SK-N-MC (cell line): ENCODE data around the gene HMCN1.

Experiments
- DNase-seq: peaks from one replicate; pipeline ENCODE4 v3.0.0-alpha.2; 2011; ENCODE audit warnings: low read depth, low spot score
- H3K27ac ChIP-seq: fragments of 200-600 bp; sonication (generic); 2 replicates; pipeline ENCODE4 v1.5.1; 2016; ENCODE audit warnings: mixed run types
- H3K36me3 ChIP-seq: fragments of 200-600 bp; sonication (generic); 2 replicates; pipeline ENCODE4 v1.6.1; 2017; ENCODE audit warnings: antibody characterized with exemption, low read length, mixed read lengths; ENCODE audit not compliant: insufficient read depth
- H3K4me3 ChIP-seq: fragments of 200-600 bp; sonication (generic); 2 replicates; pipeline ENCODE4 v1.5.1; 2016
- H3K9ac ChIP-seq: fragments of 200-600 bp; sonication (generic); 2 replicates; pipeline ENCODE4 v1.8.0; 2017; ENCODE audit warnings: mixed run types, mixed read lengths; ENCODE audit not compliant: insufficient read length
- H3K9me3 ChIP-seq: fragments of 200-600 bp; sonication (generic); 2 replicates; pipeline ENCODE4 v1.6.1; 2017; ENCODE audit warnings: low read depth, mild to moderate bottlenecking, antibody characterized with exemption, low read length, moderate library complexity, mixed read lengths
- EZH2 ChIP-seq: fragments of 200-600 bp; sonication (generic); IDR thresholded peaks from one replicate; pipeline ENCODE4 v1.6.1; 2017; ENCODE audit warnings: antibody characterized with exemption
- FOXP2 ChIP-seq: optimal IDR thresholded peaks from 2 replicates; pipeline ENCODE3; 2011; ENCODE audit warnings: mild to moderate bottlenecking, moderate library complexity; ENCODE audit not compliant: insufficient read depth; ENCODE audit errors: extremely low read length, control extremely low read depth
- POLR2AphosphoS5 ChIP-seq: IDR thresholded peaks from 2 replicates; pipeline ENCODE4 v1.6.1; 2012; ENCODE audit warnings: mild to moderate bottlenecking, low read depth, low read length, borderline replicate concordance

Gene HMCN1

GRCh38 chr1:185984113-185984836 lies 250.1 kb downstream of the HMCN1 start:
- peaks cover 51% of the 10 kb centered on the region for H3K36me3 ChIP-seq
- no peak overlapping the region for H3K27ac ChIP-seq
- TF ChIP-seq EZH2 (no peak), POLR2AphosphoS5 (no peak), FOXP2 (no peak)
- no peaks in the 10 kb centered on the region for H3K9me3 ChIP-seq
- no peak overlapping the region for H3K9ac ChIP-seq
- no peak overlapping the region for H3K4me3 ChIP-seq
- no peak for DNase-seq

GRCh38 chr1:185987611-185988321 lies 253.6 kb downstream of the HMCN1 start:
- no peak overlapping the region for H3K9ac ChIP-seq
- TF ChIP-seq EZH2 (no peak), FOXP2 (no peak), POLR2AphosphoS5 (no peak)
- H3K9me3 ChIP-seq, result no peaks in the 10 kb centered on the region
- H3K36me3 ChIP-seq, result peaks cover 60% of the 10 kb centered on the region
- peak overlapping the region; percentile 67 for H3K27ac ChIP-seq
- H3K4me3 ChIP-seq, result no peak overlapping the region
- DNase-seq, result no peak

GRCh38 chr1:185990565-185990964 lies 256.4 kb downstream of the HMCN1 start:
- Histone ChIP-seq H3K9ac (no peak overlapping the region), H3K9me3 (no peaks in the 10 kb centered on the region), H3K27ac (peak overlapping the region; percentile 14; the same call in 1 of the 2 replicates), H3K36me3 (peaks cover 65% of the 10 kb centered on the region), H3K4me3 (no peak overlapping the region)
- TF ChIP-seq POLR2AphosphoS5, result no peak
- no peak for TF ChIP-seq EZH2
- TF ChIP-seq FOXP2, result no peak
- DNase-seq, result no peak

- H3K36me3 ChIP-seq, result peaks cover 70% of the 10 kb centered on the region
- TF ChIP-seq FOXP2 (no peak), POLR2AphosphoS5 (no peak), EZH2 (no peak)
These were observed 257.1 kb downstream of the HMCN1 start for GRCh38 chr1:185991266-185991665.

GRCh38 chr1:185996211-185996610 lies 262.0 kb downstream of the HMCN1 start:
- Histone ChIP-seq H3K9me3 (no peaks in the 10 kb centered on the region), H3K4me3 (no peak overlapping the region), H3K36me3 (peaks cover 70% of the 10 kb centered on the region), H3K27ac (no peak overlapping the region), H3K9ac (no peak overlapping the region)
- no peak for DNase-seq
- TF ChIP-seq EZH2 (no peak), FOXP2 (no peak), POLR2AphosphoS5 (no peak)

More at GRCh38 chr1:185991266-185991665, 257.1 kb downstream of the HMCN1 start:
- DNase-seq, result no peak
- Histone ChIP-seq H3K9me3 (no peaks in the 10 kb centered on the region), H3K27ac (no peak overlapping the region), H3K4me3 (no peak overlapping the region), H3K9ac (no peak overlapping the region)

GRCh38 chr1:185998391-185998790 lies 264.2 kb downstream of the HMCN1 start:
- Histone ChIP-seq H3K27ac (no peak overlapping the region), H3K9ac (no peak overlapping the region), H3K9me3 (no peaks in the 10 kb centered on the region), H3K4me3 (no peak overlapping the region), H3K36me3 (peaks cover 66% of the 10 kb centered on the region)
- no peak for DNase-seq
- no peak for TF ChIP-seq EZH2
- TF ChIP-seq POLR2AphosphoS5, result no peak
- no peak for TF ChIP-seq FOXP2

- no peak overlapping the region for H3K9ac ChIP-seq
- DNase-seq, result no peak
- peak overlapping the region; percentile 65; the same call in 1 of the 2 replicates for H3K27ac ChIP-seq
- H3K36me3 ChIP-seq, result peaks cover 42% of the 10 kb centered on the region
- TF ChIP-seq EZH2 (no peak), FOXP2 (no peak), POLR2AphosphoS5 (no peak)
- no peak overlapping the region for H3K4me3 ChIP-seq
- no peaks in the 10 kb centered on the region for H3K9me3 ChIP-seq
These were observed 268.2 kb downstream of the HMCN1 start for GRCh38 chr1:186002406-186002805.

GRCh38 chr1:186009039-186009737 lies 275.0 kb downstream of the HMCN1 start:
- Histone ChIP-seq H3K4me3 (0 out of 2 replicates have a peak overlapping the region, but pooled peaks have one; percentile 7), H3K27ac (peak overlapping the region; percentile 59; the same call in 1 of the 2 replicates), H3K36me3 (peaks cover 26% of the 10 kb centered on the region), H3K9ac (no peak overlapping the region), H3K9me3 (no peaks in the 10 kb centered on the region)
- no peak for DNase-seq
- TF ChIP-seq POLR2AphosphoS5 (no peak), FOXP2 (no peak), EZH2 (no peak)
